KOPT-K1 (cell line): ENCODE data around the gene HBM.
"Not testable (repeated sequence)": the region's sequence is repeated elsewhere in the genome, so short reads cannot be mapped to it uniquely, and the experiment has no call there.

Source experiments
- H3K27ac ChIP-seq: fragments of 200-600 bp; sonication (generic); 2 replicates; pipeline ENCODE4 v1.5.1; 2016; ENCODE audit warnings: antibody characterized with exemption, mild to moderate bottlenecking, low read depth, low read length; ENCODE audit not compliant: poor library complexity, severe bottlenecking
- H3K36me3 ChIP-seq: fragments of 200-600 bp; sonication (generic); 2 replicates; pipeline ENCODE4 v1.5.1; 2017; ENCODE audit warnings: antibody characterized with exemption, mild to moderate bottlenecking, low read length, moderate library complexity; ENCODE audit not compliant: insufficient read depth
- H3K9me3 ChIP-seq: fragments of 200-600 bp; sonication (generic); 2 replicates; pipeline ENCODE4 v1.5.1; 2017; ENCODE audit warnings: antibody characterized with exemption, low read length, mild to moderate bottlenecking; ENCODE audit not compliant: insufficient read depth, poor library complexity, severe bottlenecking

HBM gene

GRCh38 chr16:172374-172941 lies 6.7 kb downstream of the HBM start, which contains the start of gene HBA2:
Gene HBA2 (plus strand): TSS chr16:172876. CDS start chr16:172913, 37 bp downstream.
- not testable (repeated sequence) for H3K27ac ChIP-seq, H3K9me3 ChIP-seq, H3K36me3 ChIP-seq

- not testable (repeated sequence) for H3K27ac ChIP-seq, H3K36me3 ChIP-seq, H3K9me3 ChIP-seq
Observed at GRCh38 chr16:173211-173854, 7.6 kb downstream of the HBM start.

GRCh38 chr16:173928-174769 lies 8.4 kb downstream of the HBM start:
- not testable (repeated sequence) for H3K9me3 ChIP-seq, H3K36me3 ChIP-seq, H3K27ac ChIP-seq

- Histone ChIP-seq H3K27ac (no peak overlapping the region), H3K36me3 (no peaks in the 10 kb centered on the region), H3K9me3 (no peaks in the 10 kb centered on the region)
Observed at GRCh38 chr16:175011-175949, 9.5 kb downstream of the HBM start.

GRCh38 chr16:176006-176405 lies 10.2 kb downstream of the HBM start:
- not testable (repeated sequence) for H3K9me3 ChIP-seq

GRCh38 chr16:176477-177382 lies 11.0 kb downstream of the HBM start, which contains the start of gene HBA1:
Gene HBA1 (plus strand): TSS chr16:176680. CDS start chr16:176717, 37 bp downstream.
- not testable (repeated sequence) for H3K36me3 ChIP-seq, H3K9me3 ChIP-seq, H3K27ac ChIP-seq

More at GRCh38 chr16:176006-176405, 10.2 kb downstream of the HBM start:
- not testable (repeated sequence) for H3K36me3 ChIP-seq, H3K27ac ChIP-seq

GRCh38 chr16:177394-177822 lies 11.6 kb downstream of the HBM start:
- H3K36me3 ChIP-seq: no peaks in the 10 kb centered on the region
- H3K9me3 ChIP-seq: no peaks in the 10 kb centered on the region
- no peak overlapping the region for H3K27ac ChIP-seq

GRCh38 chr16:177981-178667 lies 12.3 kb downstream of the HBM start:
- peaks cover 5% of the 10 kb centered on the region; the same call in 1 of the 2 replicates for H3K36me3 ChIP-seq
- no peaks in the 10 kb centered on the region for H3K9me3 ChIP-seq
- H3K27ac ChIP-seq: no peak overlapping the region

GRCh38 chr16:178668-179015 lies 12.9 kb downstream of the HBM start:
- no peak overlapping the region for H3K27ac ChIP-seq
- H3K36me3 ChIP-seq: peaks cover 10% of the 10 kb centered on the region; the same call in 1 of the 2 replicates
- H3K9me3 ChIP-seq: no peaks in the 10 kb centered on the region

- Histone ChIP-seq H3K9me3 (no peaks in the 10 kb centered on the region), H3K36me3 (peaks cover 18% of the 10 kb centered on the region), H3K27ac (no peak overlapping the region)
Observed at GRCh38 chr16:179211-180092, 13.7 kb downstream of the HBM start.

GRCh38 chr16:180101-180675 lies 14.4 kb downstream of the HBM start, which contains the start of gene HBQ1:
Gene HBQ1 (plus strand): TSS chr16:180459. CDS start chr16:180487, 28 bp downstream.
- Histone ChIP-seq H3K9me3 (no peaks in the 10 kb centered on the region), H3K36me3 (peaks cover 25% of the 10 kb centered on the region), H3K27ac (no peak within 1 kb of the TSS)
